ENCODE data around the gene PTPRG. TPM values are rescaled to one million over a fixed set of nuclear protein-coding genes. Genes with fewer than 3 reads are reported as not detected.

The PTPRG gene
- total RNA-seq, 1 donor from 2014 or later, result 78.2 TPM

DNA sequence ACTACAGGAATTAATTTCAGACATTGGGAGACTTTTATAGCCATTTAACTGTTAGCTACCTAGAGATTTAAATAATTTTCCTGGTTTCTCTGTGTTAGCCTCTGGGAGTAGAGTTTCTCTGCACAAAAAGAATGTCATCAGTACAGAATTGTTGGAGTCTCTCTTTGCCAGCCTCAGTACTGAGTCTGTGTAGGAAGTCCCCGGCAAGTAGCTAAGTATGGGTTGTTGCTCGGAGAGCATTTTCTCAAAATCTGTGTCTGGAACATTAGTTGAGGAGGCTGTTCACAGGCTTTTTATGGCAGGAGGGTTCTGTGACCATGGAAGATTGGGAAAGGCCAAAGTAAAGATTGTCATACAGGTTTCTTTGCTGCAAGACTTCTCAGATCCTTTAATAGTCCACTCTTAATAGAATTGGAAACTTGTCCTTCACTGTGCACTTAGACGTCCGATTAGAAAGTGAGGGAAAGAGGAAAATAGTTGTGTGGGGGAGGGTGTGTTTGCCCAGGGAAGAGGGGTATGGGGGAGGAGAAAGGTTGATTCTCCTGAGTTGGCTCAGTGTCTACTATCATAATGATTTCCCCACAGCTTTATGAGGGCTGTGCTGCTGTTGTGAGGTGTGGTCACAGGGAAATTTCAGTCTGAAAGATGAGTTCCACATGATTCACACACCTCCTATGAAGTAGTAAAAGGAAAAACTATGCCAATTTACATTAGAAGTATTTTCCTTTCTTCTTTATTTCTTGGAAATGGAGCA, 207.1 kb downstream of the PTPRG start:
- DNase-seq, result no peak

DNA sequence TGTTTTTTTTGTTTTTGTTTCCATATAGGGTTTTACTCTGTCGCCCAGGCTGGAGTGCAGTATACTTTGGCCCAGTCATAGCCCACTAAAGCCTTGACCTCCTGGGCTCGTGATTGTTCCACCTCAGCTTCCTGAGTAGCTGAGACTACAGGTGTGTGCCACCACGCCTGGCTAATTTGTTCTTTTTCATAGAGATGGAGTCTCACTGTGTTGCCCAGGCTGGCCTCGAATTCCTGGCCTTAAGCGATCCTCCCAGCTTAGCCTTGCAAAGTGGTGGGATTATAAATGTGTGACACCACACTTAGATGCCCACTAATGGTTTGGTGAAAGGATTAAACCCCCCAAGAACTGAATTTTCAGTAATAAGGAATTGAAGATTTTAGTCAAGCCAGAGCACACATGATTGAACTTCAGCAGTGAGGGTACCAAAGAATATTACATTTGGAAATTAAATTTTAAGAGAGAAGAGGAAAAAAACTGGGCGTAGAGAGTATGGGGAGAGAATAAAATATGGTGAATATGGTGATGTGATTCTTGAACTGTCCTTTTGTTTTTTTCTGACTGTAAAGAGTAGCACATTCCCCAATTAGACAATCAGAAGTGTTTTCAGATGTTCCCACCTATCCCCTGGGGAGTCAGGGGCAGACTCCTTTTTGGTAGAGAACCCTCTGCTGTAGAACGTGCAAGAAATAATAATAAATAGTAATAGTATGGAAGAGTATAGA, 208.1 kb downstream of the PTPRG start:
- DNase-seq, result no peak

DNA sequence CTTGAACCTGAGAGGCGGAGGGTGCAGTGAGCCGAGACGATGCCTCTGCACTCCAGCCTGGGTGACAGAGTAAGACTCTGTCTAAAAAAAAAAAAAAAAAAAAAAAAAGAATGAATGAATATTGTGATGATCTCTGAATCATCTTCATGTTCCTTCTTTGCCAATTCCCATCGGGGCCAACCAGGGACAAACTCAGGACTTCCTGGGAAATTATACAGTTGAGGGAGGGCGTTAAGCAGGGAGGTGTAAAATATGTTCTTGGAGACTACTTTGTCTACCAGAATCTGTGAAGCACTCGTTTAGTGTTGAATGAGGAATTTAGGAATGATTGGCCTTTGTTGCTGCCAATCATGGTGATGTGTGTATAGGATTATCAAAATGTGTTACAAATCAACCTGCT, 210.6 kb downstream of the PTPRG start:
- no peak for DNase-seq

DNA sequence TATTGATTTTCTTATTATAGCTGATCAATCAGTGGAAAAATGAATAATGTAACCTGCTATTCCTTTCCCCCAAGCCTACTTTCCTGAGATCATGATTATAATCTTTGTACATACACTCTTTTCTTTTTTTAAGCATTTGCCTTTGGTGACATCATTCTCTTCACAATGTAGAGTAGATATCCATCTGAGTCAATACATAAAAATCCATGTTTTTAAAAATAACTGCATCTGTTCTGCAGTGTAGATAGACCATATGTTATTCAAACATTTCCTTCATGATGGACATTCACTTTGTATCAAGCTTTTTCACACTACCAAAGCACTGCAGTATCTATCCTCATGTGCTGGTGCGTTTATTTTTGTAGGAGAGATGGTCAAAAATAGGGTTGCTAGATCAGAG, 211.1 kb downstream of the PTPRG start:
- no peak for DNase-seq

DNA sequence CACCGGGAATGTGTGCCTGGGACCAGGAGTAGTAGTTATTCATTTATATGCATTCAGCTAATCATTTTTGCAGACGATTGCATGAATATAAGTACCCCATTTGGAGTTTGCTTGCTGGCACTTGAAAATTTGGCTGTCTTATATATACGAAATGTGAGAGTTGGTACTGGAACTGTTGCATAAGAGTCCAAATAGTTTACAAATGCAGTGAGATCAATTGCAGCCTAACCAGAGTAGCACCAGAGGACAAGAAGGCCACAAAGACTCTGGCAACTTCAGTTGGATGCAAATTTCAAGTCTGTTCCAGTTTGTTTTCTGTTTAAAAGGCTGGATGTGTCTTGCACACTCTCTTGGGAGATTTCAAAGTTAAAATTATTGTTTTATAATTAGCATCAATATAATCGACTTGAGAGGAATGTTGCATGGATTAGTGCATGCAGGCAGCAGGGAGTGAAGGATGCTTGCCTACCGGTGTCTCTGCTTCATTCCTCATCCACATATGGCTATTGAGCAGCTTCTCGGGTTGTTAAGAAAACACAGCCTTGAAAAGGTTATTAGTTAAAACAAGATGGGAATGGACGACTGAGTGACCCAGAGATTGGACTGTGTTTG, 213.0 kb downstream of the PTPRG start:
- no peak for DNase-seq

DNA sequence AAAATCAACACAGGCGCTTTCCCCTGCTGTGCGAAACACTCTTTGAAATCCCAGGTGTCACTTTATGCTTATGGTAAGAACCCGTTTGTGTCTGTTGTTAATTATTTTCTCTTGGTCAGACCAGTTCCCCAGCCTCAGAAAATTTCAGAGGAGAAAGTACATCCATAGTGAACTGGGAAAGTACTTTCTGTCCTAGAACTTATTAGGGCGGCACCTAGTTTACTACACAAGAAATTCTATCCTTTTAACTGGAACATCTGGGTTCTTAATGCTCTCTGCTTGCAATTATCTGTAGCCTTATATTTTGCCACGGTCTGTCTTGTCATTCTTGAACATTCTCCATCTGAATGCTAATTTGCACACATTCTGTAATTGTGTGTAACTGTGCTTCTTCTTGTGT, 215.0 kb downstream of the PTPRG start:
- DNase-seq, result peak; percentile 43

DNA sequence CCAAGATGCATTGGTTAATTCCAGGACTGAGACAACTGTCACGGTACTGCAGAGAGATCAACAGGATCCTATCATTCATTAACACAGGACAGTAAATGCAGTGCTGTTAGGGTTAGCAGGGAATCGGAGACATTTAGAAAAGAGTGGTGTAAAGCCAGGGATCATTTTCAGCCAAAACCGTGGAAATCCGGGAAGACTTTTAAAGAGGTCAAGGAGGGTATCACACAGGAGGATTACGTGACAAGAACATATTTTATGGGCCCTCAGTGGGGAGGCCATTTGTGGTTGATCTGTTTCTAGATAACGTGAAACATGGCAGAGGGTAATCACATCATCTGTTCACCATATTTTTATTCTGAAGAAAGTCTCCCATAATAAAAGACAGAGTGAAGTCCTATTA, 216.1 kb downstream of the PTPRG start:
- DNase-seq, result peak; percentile 20

DNA sequence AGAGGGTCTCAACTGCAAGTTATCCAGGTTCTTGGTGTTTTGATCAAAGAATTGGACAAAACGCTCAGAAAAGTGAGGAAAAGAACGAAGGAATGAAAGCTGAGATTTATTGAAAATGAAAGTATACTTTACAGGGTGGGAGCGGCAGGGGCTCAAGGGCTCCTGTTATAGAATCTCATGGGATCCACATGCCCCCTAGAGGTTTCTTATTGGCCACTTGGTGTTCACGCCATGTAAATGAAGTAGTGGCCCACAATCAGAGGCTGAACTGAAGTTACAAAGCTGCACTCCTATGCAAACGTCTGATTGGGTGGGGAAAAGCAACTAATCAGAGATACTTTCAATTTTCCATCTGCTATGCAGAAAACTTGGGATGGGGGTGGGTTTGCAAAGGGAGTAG, 216.7 kb downstream of the PTPRG start:
- DNase-seq, result no peak

DNA sequence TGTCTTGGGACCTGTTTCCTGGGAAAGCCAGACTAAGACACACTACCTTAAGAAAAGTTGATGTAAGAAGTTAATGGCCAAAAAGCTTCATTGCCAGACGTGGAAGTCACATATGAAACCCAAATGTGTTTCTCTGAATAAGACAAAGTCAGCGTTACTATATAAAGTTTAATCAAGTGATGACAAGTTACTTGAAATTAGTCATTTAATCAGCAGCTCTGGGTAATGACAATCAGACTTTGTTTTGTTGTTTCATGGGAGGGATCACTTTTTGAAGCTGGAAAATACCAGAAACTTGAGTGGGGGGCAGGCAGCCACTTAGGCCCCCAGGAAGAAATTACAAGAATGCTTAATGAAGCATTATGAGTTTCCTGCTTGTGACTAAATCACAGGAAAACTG, 218.6 kb downstream of the PTPRG start:
- no peak for DNase-seq

DNA sequence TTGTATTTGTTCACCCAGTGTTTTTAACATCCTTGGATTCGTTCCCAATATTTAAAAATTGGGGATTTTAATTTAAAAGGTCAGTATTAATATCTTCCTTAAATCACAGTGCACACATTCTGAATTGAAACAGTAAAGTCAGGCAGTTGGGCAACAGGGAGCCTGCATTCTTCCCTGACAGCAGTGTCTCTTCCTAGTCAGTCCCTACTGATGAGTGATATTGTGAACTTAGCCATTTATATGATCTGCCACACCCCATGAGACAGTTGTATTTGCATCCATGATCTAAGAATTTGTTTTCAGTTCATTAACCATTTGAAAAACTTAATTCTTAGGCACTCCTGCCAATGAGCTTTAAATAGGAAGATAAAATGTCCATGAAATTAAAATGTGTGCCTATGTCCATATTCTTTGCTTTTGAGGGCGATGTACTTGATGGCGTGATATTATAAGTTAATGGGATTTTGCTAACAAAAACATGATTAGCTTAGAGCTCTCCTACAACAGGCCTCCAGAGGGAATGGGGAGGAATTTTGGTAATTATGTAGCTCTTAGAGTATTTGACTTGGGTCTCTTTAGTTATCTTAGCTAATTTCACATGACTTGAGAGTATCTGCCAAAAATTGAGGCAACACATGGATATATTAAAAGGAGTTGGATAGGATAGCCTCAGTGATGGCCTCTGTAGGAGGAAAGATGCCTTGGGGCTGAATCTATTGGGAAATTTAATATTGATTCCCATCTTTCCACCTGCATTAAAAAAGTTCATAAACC, 219.3 kb downstream of the PTPRG start:
- DNase-seq, result no peak

DNA sequence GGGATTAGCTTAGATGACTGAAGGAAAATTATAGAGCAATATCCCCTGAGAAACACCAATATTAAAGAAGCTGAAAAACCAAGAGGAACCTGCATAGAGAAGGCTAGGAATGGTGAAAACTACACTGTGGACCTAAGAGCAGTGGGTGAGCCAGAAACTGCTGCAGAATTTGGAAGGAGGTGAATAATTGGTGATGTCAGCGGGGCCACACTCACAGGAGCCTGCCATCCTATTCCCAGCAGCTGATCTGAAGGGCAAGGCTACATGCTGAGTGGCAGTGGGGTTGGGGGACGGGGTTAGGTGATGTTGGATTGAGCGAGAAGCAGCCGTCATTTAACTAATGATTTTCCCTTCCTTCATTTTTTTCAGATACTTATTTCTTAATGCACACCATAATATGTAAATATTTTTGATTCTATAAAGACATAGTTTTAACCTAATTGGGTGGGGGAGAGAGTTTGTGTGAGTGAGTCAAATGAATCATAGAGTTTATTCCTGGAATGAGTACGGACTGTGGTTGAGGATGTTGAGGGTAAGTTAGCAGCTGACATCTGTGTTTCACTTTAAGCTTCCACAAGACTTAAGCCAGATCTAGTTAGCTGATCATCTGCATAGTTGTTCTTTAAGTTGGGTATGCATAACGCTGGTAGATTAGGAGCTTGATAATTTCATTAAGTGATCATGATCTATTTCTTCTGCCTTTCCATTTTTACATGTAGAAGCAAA, 222.8 kb downstream of the PTPRG start:
- DNase-seq, result no peak

DNA sequence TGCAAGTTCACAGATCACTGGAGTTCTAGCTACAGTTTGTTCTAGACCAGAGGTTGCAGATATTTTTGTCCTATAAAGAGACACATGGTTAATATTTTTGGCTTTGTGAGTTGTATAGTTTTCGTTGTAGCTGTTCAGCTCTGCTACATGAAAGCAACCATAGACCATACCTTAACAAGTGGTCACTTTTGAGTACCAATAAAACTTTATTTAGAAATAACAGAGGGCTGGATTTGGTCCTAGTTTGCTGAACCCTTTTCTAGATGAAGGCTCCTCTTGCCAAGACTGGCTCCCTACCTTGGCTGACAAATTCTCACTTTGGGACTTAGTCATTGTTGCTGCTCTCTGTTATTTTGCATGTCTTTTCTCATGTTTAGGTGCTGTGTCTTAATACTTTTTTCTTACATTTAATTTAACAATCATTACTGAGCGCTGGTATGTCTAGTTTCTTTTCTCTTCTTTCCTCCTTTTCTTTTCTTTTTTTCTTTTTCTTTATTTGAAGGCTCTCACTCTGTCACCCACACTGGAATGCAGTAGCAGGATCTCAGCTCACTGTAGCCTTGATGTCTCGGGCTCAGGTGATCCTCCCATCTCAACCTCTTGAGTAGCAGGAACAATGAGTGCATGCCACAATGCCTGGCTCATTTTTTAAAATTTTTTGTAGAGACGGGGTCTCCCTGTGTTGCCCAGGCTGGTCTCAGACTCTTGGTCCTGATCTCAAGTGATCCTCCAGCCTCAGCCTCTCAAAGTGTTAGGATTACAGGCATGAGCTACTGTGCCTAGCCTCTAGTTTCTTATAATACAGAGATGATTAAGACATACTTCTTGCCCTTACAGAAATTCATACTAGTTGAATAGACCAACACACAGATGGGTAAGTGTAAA, 227.5 kb downstream of the PTPRG start:
- no peak for DNase-seq

DNA sequence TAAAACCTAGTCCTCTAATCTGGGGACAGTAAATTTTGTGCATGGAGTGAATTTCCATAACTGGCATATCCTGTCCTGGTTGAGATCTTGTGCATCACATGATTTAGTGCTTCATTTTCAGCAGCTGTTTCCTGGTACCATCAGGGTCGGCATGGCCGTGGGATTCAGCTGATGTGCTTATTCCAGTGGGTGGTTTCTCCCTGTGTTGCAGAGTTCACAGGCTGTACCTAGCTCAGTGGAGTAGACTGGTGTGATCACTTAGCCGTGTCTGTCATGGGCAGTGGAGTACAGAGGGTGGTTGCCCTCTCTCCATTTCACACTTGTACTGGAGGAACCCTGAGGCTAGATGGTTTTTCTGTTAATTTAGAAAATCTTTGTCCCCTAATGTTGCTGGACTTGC, 228.5 kb downstream of the PTPRG start:
- DNase-seq, result no peak

DNA sequence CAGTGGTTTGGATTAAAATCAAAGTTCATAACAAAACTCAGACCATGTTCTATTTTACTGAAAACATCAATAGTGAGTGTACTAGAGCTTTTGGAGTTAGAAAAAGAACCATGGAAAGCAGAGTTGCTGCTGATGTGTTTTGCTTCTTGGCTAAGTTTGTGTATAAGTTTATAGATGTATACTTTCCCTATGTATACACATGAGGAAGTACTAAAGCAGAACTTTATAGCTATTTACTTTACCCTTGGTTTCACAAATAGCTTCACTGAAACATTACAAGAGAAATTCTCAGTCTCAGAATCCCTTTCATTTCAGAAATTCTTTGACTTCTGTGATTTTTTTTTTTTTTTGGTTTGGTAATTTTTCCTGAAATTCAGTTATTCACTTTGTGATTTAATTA, 229.0 kb downstream of the PTPRG start:
- DNase-seq, result no peak

DNA sequence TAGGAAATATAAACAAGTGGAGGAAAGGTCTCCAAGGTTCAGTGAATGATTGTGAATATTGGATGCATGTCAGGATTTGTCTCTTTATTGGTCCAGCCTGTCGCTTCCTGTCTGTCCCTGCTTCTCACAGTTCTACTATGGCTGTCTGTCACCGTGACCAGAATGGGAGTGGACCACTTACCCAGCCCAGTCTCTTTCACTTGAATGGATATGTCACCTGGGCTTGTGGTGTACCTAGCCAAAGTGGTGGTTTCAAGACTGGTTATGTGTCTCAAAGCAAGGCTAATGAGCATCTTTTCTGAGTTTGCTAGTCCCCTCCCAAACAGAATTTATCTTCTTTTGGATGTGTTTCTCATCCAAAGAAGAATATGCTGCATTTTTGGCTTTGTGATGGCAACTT, 231.7 kb downstream of the PTPRG start:
- no peak for DNase-seq

DNA sequence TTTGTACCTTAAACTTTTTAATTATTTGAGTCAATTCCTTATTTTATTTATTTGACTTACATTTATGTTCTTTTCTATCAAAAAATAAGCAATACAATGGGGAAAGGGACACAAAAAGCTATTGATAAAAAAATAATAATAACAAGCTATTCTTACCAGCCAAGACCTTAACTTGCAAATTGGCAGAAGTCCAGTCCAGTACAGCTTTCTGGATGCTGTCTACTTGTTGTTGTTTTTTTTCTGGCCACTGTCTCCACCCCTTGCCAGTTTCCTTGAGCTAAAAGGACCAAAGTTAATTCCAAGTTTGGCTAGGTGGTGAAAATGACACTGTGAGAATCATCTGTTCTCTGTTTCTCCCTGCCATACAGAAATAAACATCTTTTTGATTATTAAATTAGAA, 232.2 kb downstream of the PTPRG start:
- DNase-seq, result no peak

DNA sequence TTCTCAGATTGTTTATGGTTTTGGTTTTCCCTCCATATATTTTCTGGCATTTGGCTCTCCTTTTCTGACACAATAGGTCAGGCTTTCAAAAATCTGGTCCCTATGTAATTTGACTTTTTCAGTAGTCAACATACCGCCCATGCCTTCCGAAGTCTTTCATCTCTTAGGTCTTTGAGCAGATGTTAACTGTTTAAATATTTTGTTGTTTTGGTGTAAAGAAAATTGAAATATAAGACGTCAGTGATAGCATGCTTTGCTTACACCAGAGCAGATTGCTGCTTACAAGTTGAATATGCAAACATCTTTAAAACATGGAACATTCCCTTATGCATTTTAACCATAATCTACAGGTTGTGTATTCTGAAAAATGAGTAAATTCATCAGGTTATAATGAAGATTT, 233.0 kb downstream of the PTPRG start:
- no peak for DNase-seq

DNA sequence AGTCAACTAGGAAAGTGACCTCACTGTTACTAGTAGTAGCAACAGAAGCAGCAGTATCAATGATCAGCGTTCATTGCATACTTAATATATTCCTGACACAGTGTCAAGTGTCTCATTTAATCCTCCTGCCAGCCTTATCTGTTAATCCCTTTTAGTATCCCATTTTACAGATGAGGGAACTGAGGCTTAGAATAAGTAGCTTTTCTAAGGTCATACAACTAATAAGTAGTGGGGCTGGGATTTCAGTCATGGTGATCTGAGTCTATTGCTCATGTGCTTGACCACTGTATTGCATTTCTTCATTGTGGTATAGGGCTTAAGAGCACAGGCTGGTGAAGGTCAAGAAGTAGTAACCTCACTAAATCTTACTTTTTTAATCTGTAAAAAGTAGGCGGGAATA, 233.6 kb downstream of the PTPRG start:
- DNase-seq, result no peak

DNA sequence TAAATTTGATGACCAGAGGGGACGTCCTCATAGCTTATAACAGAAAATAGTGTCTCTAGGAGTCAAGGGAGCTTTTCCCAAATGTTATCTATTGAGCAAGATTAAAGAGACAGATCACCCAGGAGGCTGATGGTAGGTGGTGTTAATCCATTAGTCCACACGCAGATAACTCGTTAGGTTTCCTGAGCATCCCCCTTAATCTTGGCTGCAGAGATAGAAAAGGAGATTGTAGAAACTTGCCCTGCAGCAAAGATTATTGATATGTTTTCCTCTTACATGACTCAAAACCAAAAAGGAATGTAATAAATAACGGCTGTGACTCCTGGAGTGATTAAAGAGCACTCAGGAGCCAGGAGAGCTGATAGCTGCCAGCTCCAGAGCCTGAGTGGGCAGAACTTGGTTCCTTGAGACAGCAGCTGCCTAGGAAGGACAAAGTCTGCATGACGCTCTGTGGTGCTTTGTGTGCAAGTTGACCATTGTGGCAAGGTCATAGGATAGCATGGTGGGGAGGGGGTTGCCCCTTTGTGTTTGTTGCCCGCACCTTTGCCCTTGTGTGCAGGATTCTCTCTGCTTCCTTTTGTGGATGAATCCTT, 234.8 kb downstream of the PTPRG start:
- no peak for DNase-seq

DNA sequence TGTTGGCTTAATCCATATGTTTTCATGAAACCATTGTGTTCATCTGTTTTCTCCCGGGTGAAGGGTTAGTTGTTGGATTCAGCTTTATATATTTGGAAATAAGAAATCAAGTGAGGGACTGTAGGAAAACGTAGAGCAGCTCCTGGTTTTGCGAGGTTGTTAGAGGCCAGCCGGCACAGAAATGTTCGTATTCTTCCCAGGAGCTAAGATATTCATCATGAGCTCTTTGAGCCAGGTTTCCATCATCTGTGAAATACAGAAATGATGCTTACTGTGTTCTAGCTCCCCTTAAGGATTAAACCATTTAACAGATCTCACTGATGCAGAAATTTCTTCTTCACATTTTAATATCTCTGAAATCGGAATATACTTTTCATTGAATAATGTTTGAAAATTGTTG, 235.5 kb downstream of the PTPRG start:
- no peak for DNase-seq

DNA sequence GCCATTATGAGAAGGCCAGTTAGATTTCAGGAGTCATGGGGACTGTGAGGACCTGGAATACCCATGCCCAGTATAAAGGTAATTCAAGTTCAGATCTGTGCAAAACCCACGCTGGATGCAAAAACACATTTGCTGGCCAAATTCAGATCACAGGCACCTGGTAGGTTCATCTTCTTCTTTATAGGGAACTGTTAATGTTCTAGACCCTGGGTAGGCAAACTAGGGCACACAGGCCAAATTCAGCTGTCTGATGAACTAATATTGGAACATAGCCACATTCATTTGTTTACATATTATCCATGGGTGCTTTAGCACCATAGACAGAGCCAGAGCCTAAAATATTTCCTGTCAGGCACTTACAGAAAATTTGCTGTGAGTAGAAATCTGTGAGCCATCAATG, 241.4 kb downstream of the PTPRG start:
- peak; percentile 64 for DNase-seq

All from tongue (tissue), 2 donors.